ENCODE data around the gene ZXDC.

ZXDC gene

GRCh38 chr3:126390201-126390600 lies 85.5 kb downstream of the ZXDC start:
- no peak for DNase-seq

- DNase-seq = no peak
Measured at GRCh38 chr3:126389794-126390146, 85.9 kb downstream of the ZXDC start.

GRCh38 chr3:126389112-126389793 lies 86.4 kb downstream of the ZXDC start:
- no peak for DNase-seq

All from central memory CD4-positive, alpha-beta T cell (primary cell).